ENCODE measurements around the gene IGSF21. TPM values are rescaled to one million over a fixed set of nuclear protein-coding genes. Genes with fewer than 3 reads are reported as not detected.

The IGSF21 gene
- polyA plus RNA-seq, 1 donor = 0.54 TPM

- H3K27me3 ChIP-seq (ENCODE audit: control insufficient read depth, insufficient read depth, low read length) = peaks cover 26% of the 10 kb centered on the region
- WGBS (ENCODE audit: insufficient coverage, low lambda C conversion rate) = no CpG with 5 or more reads among the region's 3 CpGs
- no peaks in the 10 kb centered on the region for H3K36me3 ChIP-seq (ENCODE audit: control insufficient read depth, insufficient read depth, low read length)
- H3K27ac ChIP-seq (ENCODE audit: low read length) = no peak overlapping the region
- H3K9me3 ChIP-seq (ENCODE audit: control insufficient read depth, low read depth, low read length) = no peaks in the 10 kb centered on the region
- no peak overlapping the region for H3K4me3 ChIP-seq (ENCODE audit: low read length)
- DNase-seq = no peak
- no peaks in the 10 kb centered on the region for H3K4me1 ChIP-seq (ENCODE audit: control insufficient read depth, insufficient read depth, low read length)
These were observed 11.7 kb downstream of the IGSF21 start for GRCh38 chr1:18119289-18119688.

GRCh38 chr1:18119771-18120377 lies 12.3 kb downstream of the IGSF21 start:
- Histone ChIP-seq H3K27ac (ENCODE audit: low read length) (no peak overlapping the region), H3K4me1 (ENCODE audit: control insufficient read depth, insufficient read depth, low read length) (no peaks in the 10 kb centered on the region), H3K4me3 (ENCODE audit: low read length) (no peak overlapping the region), H3K27me3 (ENCODE audit: control insufficient read depth, insufficient read depth, low read length) (peaks cover 21% of the 10 kb centered on the region), H3K36me3 (ENCODE audit: control insufficient read depth, insufficient read depth, low read length) (no peaks in the 10 kb centered on the region), H3K9me3 (ENCODE audit: control insufficient read depth, low read depth, low read length) (no peaks in the 10 kb centered on the region)
- DNase-seq = no peak
- WGBS (ENCODE audit: insufficient coverage, low lambda C conversion rate) = no CpG with 5 or more reads among the region's 6 CpGs

GRCh38 chr1:18120638-18121037 lies 13.0 kb downstream of the IGSF21 start:
- Histone ChIP-seq H3K4me3 (ENCODE audit: low read length) (no peak overlapping the region), H3K27ac (ENCODE audit: low read length) (no peak overlapping the region), H3K4me1 (ENCODE audit: control insufficient read depth, insufficient read depth, low read length) (no peaks in the 10 kb centered on the region), H3K27me3 (ENCODE audit: control insufficient read depth, insufficient read depth, low read length) (peaks cover 15% of the 10 kb centered on the region), H3K9me3 (ENCODE audit: control insufficient read depth, low read depth, low read length) (no peaks in the 10 kb centered on the region), H3K36me3 (ENCODE audit: control insufficient read depth, insufficient read depth, low read length) (no peaks in the 10 kb centered on the region)
- DNase-seq = no peak
- WGBS (ENCODE audit: insufficient coverage, low lambda C conversion rate) = 80% methylated on average over 2 of the region's 8 CpGs

- DNase-seq = no peak
- H3K27ac ChIP-seq (ENCODE audit: low read length) = no peak overlapping the region
- H3K36me3 ChIP-seq (ENCODE audit: control insufficient read depth, insufficient read depth, low read length) = no peaks in the 10 kb centered on the region
- H3K27me3 ChIP-seq (ENCODE audit: control insufficient read depth, insufficient read depth, low read length) = peaks cover 13% of the 10 kb centered on the region
- H3K4me3 ChIP-seq (ENCODE audit: low read length) = no peak overlapping the region
- WGBS (ENCODE audit: insufficient coverage, low lambda C conversion rate) = 67% methylated on average over 1 of the region's 11 CpGs
- no peaks in the 10 kb centered on the region for H3K9me3 ChIP-seq (ENCODE audit: control insufficient read depth, low read depth, low read length)
- H3K4me1 ChIP-seq (ENCODE audit: control insufficient read depth, insufficient read depth, low read length) = no peaks in the 10 kb centered on the region
These were observed 13.6 kb downstream of the IGSF21 start for GRCh38 chr1:18121072-18121820.

GRCh38 chr1:18123467-18123992 lies 15.9 kb downstream of the IGSF21 start:
- DNase-seq = no peak

GRCh38 chr1:18124977-18125376 lies 17.4 kb downstream of the IGSF21 start:
- DNase-seq = no peak
- no CpG with 5 or more reads among the region's 4 CpGs for WGBS (ENCODE audit: insufficient coverage, low lambda C conversion rate)
- Histone ChIP-seq H3K27me3 (ENCODE audit: control insufficient read depth, insufficient read depth, low read length) (no peaks in the 10 kb centered on the region), H3K27ac (ENCODE audit: low read length) (no peak overlapping the region), H3K4me3 (ENCODE audit: low read length) (no peak overlapping the region), H3K36me3 (ENCODE audit: control insufficient read depth, insufficient read depth, low read length) (no peaks in the 10 kb centered on the region), H3K4me1 (ENCODE audit: control insufficient read depth, insufficient read depth, low read length) (peaks cover 6% of the 10 kb centered on the region), H3K9me3 (ENCODE audit: control insufficient read depth, low read depth, low read length) (no peaks in the 10 kb centered on the region)

More at GRCh38 chr1:18123467-18123992, 15.9 kb downstream of the IGSF21 start:
- Histone ChIP-seq H3K27me3 (ENCODE audit: control insufficient read depth, insufficient read depth, low read length) (peaks cover 3% of the 10 kb centered on the region), H3K36me3 (ENCODE audit: control insufficient read depth, insufficient read depth, low read length) (no peaks in the 10 kb centered on the region), H3K4me3 (ENCODE audit: low read length) (no peak overlapping the region), H3K4me1 (ENCODE audit: control insufficient read depth, insufficient read depth, low read length) (peaks cover 6% of the 10 kb centered on the region), H3K9me3 (ENCODE audit: control insufficient read depth, low read depth, low read length) (no peaks in the 10 kb centered on the region), H3K27ac (ENCODE audit: low read length) (no peak overlapping the region)
- 20% methylated on average over 1 of the region's 3 CpGs for WGBS (ENCODE audit: insufficient coverage, low lambda C conversion rate)

- Histone ChIP-seq H3K36me3 (ENCODE audit: control insufficient read depth, insufficient read depth, low read length) (no peaks in the 10 kb centered on the region), H3K27ac (ENCODE audit: low read length) (no peak overlapping the region), H3K4me1 (ENCODE audit: control insufficient read depth, insufficient read depth, low read length) (peaks cover 6% of the 10 kb centered on the region), H3K4me3 (ENCODE audit: low read length) (no peak overlapping the region), H3K9me3 (ENCODE audit: control insufficient read depth, low read depth, low read length) (no peaks in the 10 kb centered on the region), H3K27me3 (ENCODE audit: control insufficient read depth, insufficient read depth, low read length) (no peaks in the 10 kb centered on the region)
- DNase-seq = no peak
- no CpG with 5 or more reads among the region's 5 CpGs for WGBS (ENCODE audit: insufficient coverage, low lambda C conversion rate)
These were observed 19.0 kb downstream of the IGSF21 start for GRCh38 chr1:18126616-18127015.

- Histone ChIP-seq H3K27me3 (ENCODE audit: control insufficient read depth, insufficient read depth, low read length) (peaks cover 7% of the 10 kb centered on the region), H3K4me1 (ENCODE audit: control insufficient read depth, insufficient read depth, low read length) (peaks cover 6% of the 10 kb centered on the region), H3K4me3 (ENCODE audit: low read length) (no peak overlapping the region), H3K36me3 (ENCODE audit: control insufficient read depth, insufficient read depth, low read length) (no peaks in the 10 kb centered on the region), H3K9me3 (ENCODE audit: control insufficient read depth, low read depth, low read length) (no peaks in the 10 kb centered on the region), H3K27ac (ENCODE audit: low read length) (peak overlapping the region; percentile 39)
- no CpG with 5 or more reads among the region's 4 CpGs for WGBS (ENCODE audit: insufficient coverage, low lambda C conversion rate)
- DNase-seq = peak; percentile 77 to 87
These were observed 20.7 kb downstream of the IGSF21 start for GRCh38 chr1:18128298-18128697.

GRCh38 chr1:18130356-18130755 lies 22.8 kb downstream of the IGSF21 start:
- H3K27ac ChIP-seq (ENCODE audit: low read length) = no peak overlapping the region
- H3K9me3 ChIP-seq (ENCODE audit: control insufficient read depth, low read depth, low read length) = no peaks in the 10 kb centered on the region
- H3K4me3 ChIP-seq (ENCODE audit: low read length) = no peak overlapping the region
- H3K27me3 ChIP-seq (ENCODE audit: control insufficient read depth, insufficient read depth, low read length) = peaks cover 7% of the 10 kb centered on the region
- no peak for DNase-seq
- no peaks in the 10 kb centered on the region for H3K36me3 ChIP-seq (ENCODE audit: control insufficient read depth, insufficient read depth, low read length)
- no CpG with 5 or more reads among the region's 3 CpGs for WGBS (ENCODE audit: insufficient coverage, low lambda C conversion rate)
- peaks cover 6% of the 10 kb centered on the region for H3K4me1 ChIP-seq (ENCODE audit: control insufficient read depth, insufficient read depth, low read length)

- H3K27me3 ChIP-seq (ENCODE audit: control insufficient read depth, insufficient read depth, low read length) = peaks cover 7% of the 10 kb centered on the region
- H3K4me1 ChIP-seq (ENCODE audit: control insufficient read depth, insufficient read depth, low read length) = peaks cover 6% of the 10 kb centered on the region
- no CpG with 5 or more reads among the region's 2 CpGs for WGBS (ENCODE audit: insufficient coverage, low lambda C conversion rate)
- no peaks in the 10 kb centered on the region for H3K36me3 ChIP-seq (ENCODE audit: control insufficient read depth, insufficient read depth, low read length)
- DNase-seq = no peak
- no peak overlapping the region for H3K27ac ChIP-seq (ENCODE audit: low read length)
- no peak overlapping the region for H3K4me3 ChIP-seq (ENCODE audit: low read length)
- no peaks in the 10 kb centered on the region for H3K9me3 ChIP-seq (ENCODE audit: control insufficient read depth, low read depth, low read length)
These were observed 24.6 kb downstream of the IGSF21 start for GRCh38 chr1:18132022-18132710.

Measured in large intestine (tissue), 3 donors.